ENCODE measurements around the gene MAML2. TPM values are rescaled to one million over a fixed set of nuclear protein-coding genes. Genes with fewer than 3 reads are reported as not detected.

MAML2 gene
- total and polyA plus RNA-seq, 2 experiments from 2014 or later = 2.0 to 7.1 TPM

GRCh38 chr11:96213500-96213899, 129.5 kb downstream of the MAML2 start (continued):
- TF ChIP-seq ETS1 (IDR thresholded peaks at IDR 0.05) = no peak
- no peak for TF ChIP-seq ZNF331 (CRISPR knock-in tag; IDR thresholded peaks at IDR 0.05; ENCODE audit: low read depth)

- H3K36me3 Mint-ChIP-seq (ENCODE audit: low read depth) = no peaks in the 10 kb centered on the region
- H3K4me3 Mint-ChIP-seq = no peak overlapping the region
- H3K9me3 Mint-ChIP-seq = no peaks in the 10 kb centered on the region
- no peaks in the 10 kb centered on the region for H3K27me3 ChIP-seq (ENCODE audit: insufficient read depth)
- H3K9me2 ChIP-seq (ENCODE audit: insufficient read depth) = peaks cover 7% of the 10 kb centered on the region
- H3K4me1 ChIP-seq (ENCODE audit: insufficient read depth) = peaks cover 35% of the 10 kb centered on the region
- H4K20me1 ChIP-seq (replicated peaks; ENCODE audit: insufficient read depth) = no peaks in the 10 kb centered on the region
- H3K27ac ChIP-seq (ENCODE audit: low read depth) = no peak overlapping the region
- no peak overlapping the region for H3K4me3 ChIP-seq
- no peaks in the 10 kb centered on the region for H3F3A ChIP-seq (replicated peaks; ENCODE audit: low read depth)
- TF ChIP-seq ZNF114 (CRISPR knock-in tag; IDR thresholded peaks at IDR 0.05) (no peak), ETS1 (IDR thresholded peaks at IDR 0.05) (no peak), POLR2AphosphoS5 (IDR thresholded peaks at IDR 0.05; ENCODE audit: low read depth) (no peak), CTCF (conservative IDR thresholded peaks at IDR 0.05; ENCODE audit: low read depth in 2 of 2) (no peak), REST (IDR thresholded peaks at IDR 0.05; ENCODE audit: unreplicated experiment) (no peak), STAT1 (IDR thresholded peaks at IDR 0.05; ENCODE audit: unreplicated experiment) (no peak), ZNF462 (CRISPR knock-in tag; IDR thresholded peaks at IDR 0.05) (no peak), NANOG (IDR thresholded peaks at IDR 0.05; ENCODE audit: borderline replicate concordance) (no peak), EZH2phosphoT487 (IDR thresholded peaks at IDR 0.05; ENCODE audit: unreplicated experiment) (no peak), EZH2 (IDR thresholded peaks at IDR 0.05; ENCODE audit: low read depth, unreplicated experiment) (no peak)
- ATAC-seq = no peak
- no peak for DNase-seq (ENCODE audit: low spot score)
- no peak overlapping the region for H2AFZ ChIP-seq
- no peak overlapping the region for H3K27ac Mint-ChIP-seq
- H3K4me1 Mint-ChIP-seq = peaks cover 50% of the 10 kb centered on the region
- H3K27me3 Mint-ChIP-seq (ENCODE audit: insufficient read depth, low read depth, poor library complexity) = peaks cover 4% of the 10 kb centered on the region
- no peaks in the 10 kb centered on the region for H3K36me3 ChIP-seq (ENCODE audit: insufficient read depth)
- no peaks in the 10 kb centered on the region for H3K79me2 ChIP-seq (replicated peaks; ENCODE audit: insufficient read depth)
- H3K4me2 ChIP-seq = no peak overlapping the region
Measured at GRCh38 chr11:96211436-96211835, 131.6 kb downstream of the MAML2 start.

All from GM23338 (cell line).